DND-41 (cell line): ENCODE measurements around the gene PEX12.
A peak's percentile ranks its signal among the peaks of the same experiment; 100 is the strongest.
"Not testable (repeated sequence)": the region's sequence is repeated elsewhere in the genome, so short reads cannot be mapped to it uniquely, and the experiment has no call there.

Experiments used
- ATAC-seq: fragments of 200-7000 bp; cut with Tn5 transposase; 3 replicates; pipeline ENCODE4 v1.9.1; 2021; ENCODE audit warnings: low read depth; ENCODE audit not compliant: insufficient read depth
- DNase-seq: peaks from one replicate; pipeline ENCODE4 v3.0.0-alpha.2; 2020
- H2AFZ ChIP-seq: 2 replicates; pipeline ENCODE4 v1.6.0; 2012; ENCODE audit warnings: low read depth, low read length
- H3K27ac ChIP-seq: 2 replicates; pipeline ENCODE4 v1.5.1; 2012; ENCODE audit warnings: low read length, inconsistent platforms
- H3K27me3 ChIP-seq: fragments of 200-600 bp; sonication (generic); 2 replicates; pipeline ENCODE4 v1.6.0; 2012; ENCODE audit warnings: low read length, mild to moderate bottlenecking, inconsistent platforms; ENCODE audit not compliant: insufficient read depth, poor library complexity
- H3K36me3 ChIP-seq: 2 replicates; pipeline ENCODE4 v1.5.1; 2012; ENCODE audit warnings: low read length, inconsistent platforms; ENCODE audit not compliant: insufficient read depth
- H3K4me1 ChIP-seq: 2 replicates; pipeline ENCODE4 v1.5.1; 2012; ENCODE audit warnings: mild to moderate bottlenecking, low read length; ENCODE audit not compliant: insufficient read depth
- H3K4me2 ChIP-seq: 2 replicates; pipeline ENCODE4 v1.6.0; 2012; ENCODE audit warnings: mild to moderate bottlenecking, moderate library complexity, low read length, inconsistent platforms; ENCODE audit not compliant: insufficient read depth
- H3K4me3 ChIP-seq, 2 experiments: fragments of 200-600 bp in 1 of 2; shearing (Covaris generic) in 1 of 2; 2 replicates each; pipeline ENCODE4 v1.5.1; 2012 to 2016; ENCODE audit warnings: inconsistent platforms in 2 of 2, low read length in 2 of 2, mild to moderate bottlenecking in 2 of 2, low read depth in 1 of 2, moderate library complexity in 1 of 2
- H3K79me2 ChIP-seq: 2 replicates; pipeline ENCODE4 v1.6.0; 2012; ENCODE audit warnings: low read length, inconsistent platforms; ENCODE audit not compliant: insufficient read depth
- H3K9ac ChIP-seq: 2 replicates; pipeline ENCODE4 v1.6.0; 2012; ENCODE audit warnings: low read depth, mild to moderate bottlenecking, inconsistent platforms, low read length, moderate library complexity
- H3K9me3 ChIP-seq: 2 replicates; pipeline ENCODE4 v1.5.1; 2012; ENCODE audit warnings: low read length, moderate library complexity, mild to moderate bottlenecking, inconsistent platforms; ENCODE audit not compliant: insufficient read depth, severe bottlenecking
- H4K20me1 ChIP-seq: 2 replicates; pipeline ENCODE4 v1.6.0; 2012; ENCODE audit warnings: low read length; ENCODE audit not compliant: insufficient read depth
- CTCF ChIP-seq: IDR thresholded peaks from 2 replicates; pipeline ENCODE4 v1.5.1; 2012; ENCODE audit warnings: borderline replicate concordance, low read length, moderate library complexity, mild to moderate bottlenecking; ENCODE audit not compliant: poor library complexity, severe bottlenecking; ENCODE audit errors: extremely low read depth
- EZH2 ChIP-seq: IDR thresholded peaks from 3 replicates; pipeline ENCODE4 v1.6.1; 2012; ENCODE audit warnings: borderline replicate concordance, low read depth, mild to moderate bottlenecking, moderate library complexity, low read length, inconsistent platforms; ENCODE audit not compliant: severe bottlenecking

PEX12 gene

DNA sequence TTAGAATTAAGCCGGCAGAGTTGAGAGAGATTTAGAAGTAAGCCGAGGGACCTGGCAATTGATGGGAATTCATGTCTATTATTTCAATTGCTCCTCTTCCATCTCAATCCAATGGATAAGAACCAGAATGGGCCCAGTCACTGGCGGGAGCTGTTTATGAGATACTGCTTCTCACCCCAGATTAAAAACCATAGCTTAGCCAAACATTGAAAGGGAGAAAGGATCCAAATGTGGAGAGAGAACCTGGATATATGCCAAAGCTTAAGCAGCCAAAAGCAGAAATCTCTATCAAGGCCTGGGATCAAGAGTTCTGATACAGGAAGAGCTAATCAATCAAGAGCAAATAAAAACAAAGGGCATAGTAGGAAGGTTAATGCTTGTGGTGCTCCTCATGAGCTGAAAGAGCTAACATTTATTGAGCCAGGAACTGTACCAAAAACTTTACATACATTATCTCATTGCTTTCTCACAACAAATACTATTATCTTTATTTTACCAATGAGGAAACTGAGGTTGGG, 43.7 kb downstream of the PEX12 start:
- H3K4me3 ChIP-seq: peak overlapping the region; percentile 1 to 58; a peak in 3 of 4 replicates
- H3K27me3 ChIP-seq: no peaks in the 10 kb centered on the region
- H3K27ac ChIP-seq: peak overlapping the region; percentile 96
- H3K36me3 ChIP-seq: peaks cover 9% of the 10 kb centered on the region; the same call in 1 of the 2 replicates
- no peak overlapping the region for H2AFZ ChIP-seq
- peak overlapping the region; percentile 67 for H3K4me2 ChIP-seq
- TF ChIP-seq CTCF (no peak), EZH2 (no peak)
- H3K4me1 ChIP-seq: peaks cover 88% of the 10 kb centered on the region
- no peaks in the 10 kb centered on the region for H3K9me3 ChIP-seq
- H3K9ac ChIP-seq: peak overlapping the region; percentile 77
- ATAC-seq: no peak
- H3K79me2 ChIP-seq: peaks cover 86% of the 10 kb centered on the region
- H4K20me1 ChIP-seq: peaks cover 14% of the 10 kb centered on the region
- no peak for DNase-seq

DNA sequence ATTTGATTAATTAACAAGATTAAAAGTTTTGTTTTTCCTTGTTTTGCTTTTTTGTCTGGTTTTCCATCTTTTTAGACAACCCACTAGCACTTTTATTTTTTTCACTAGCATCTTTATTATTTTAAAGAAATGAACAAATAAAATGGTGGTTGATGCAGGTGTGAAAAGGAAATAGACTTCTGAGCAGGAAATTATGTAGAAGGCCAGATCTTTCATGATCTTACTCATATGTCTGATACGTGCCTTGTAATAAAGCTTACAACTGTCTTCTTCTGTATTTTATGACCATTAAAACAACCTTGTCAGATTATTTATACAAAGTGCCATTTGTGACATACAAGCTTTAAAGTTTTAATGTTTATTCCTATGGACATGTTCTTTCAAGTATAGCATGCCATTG, 47.2 kb downstream of the PEX12 start:
- Histone ChIP-seq H3K27me3 (no peaks in the 10 kb centered on the region), H3K36me3 (peaks cover 9% of the 10 kb centered on the region; the same call in 1 of the 2 replicates), H3K9me3 (no peaks in the 10 kb centered on the region), H4K20me1 (peaks cover 21% of the 10 kb centered on the region), H3K79me2 (peaks cover 96% of the 10 kb centered on the region), H3K4me1 (peaks cover 64% of the 10 kb centered on the region), H3K4me2 (peak overlapping the region; percentile 67; the same call in 1 of the 2 replicates), H3K4me3 (no peak overlapping the region; a peak in 1 of 4 replicates), H3K27ac (0 out of 2 replicates have a peak overlapping the region, but pooled peaks have one; percentile 35), H3K9ac (no peak overlapping the region), H2AFZ (no peak overlapping the region)
- no peak for TF ChIP-seq CTCF
- TF ChIP-seq EZH2: no peak
- DNase-seq (no peak), ATAC-seq (no peak)

- no peak overlapping the region for H3K27ac ChIP-seq
- H3K27me3 ChIP-seq: no peaks in the 10 kb centered on the region
- TF ChIP-seq EZH2 (no peak), CTCF (no peak)
These were observed 48.5 kb downstream of the PEX12 start for GRCh38 chr17:35529866-35530265.

GRCh38 chr17:35529326-35529725, 49.0 kb downstream of the PEX12 start:
- H3K27ac ChIP-seq, H3K27me3 ChIP-seq, H3K9ac ChIP-seq, H3K9me3 ChIP-seq, H2AFZ ChIP-seq, DNase-seq, ATAC-seq, H3K4me3 ChIP-seq, H3K4me2 ChIP-seq, H3K36me3 ChIP-seq: not testable (repeated sequence)
- Histone ChIP-seq H3K79me2 (peaks cover 96% of the 10 kb centered on the region), H3K4me1 (peaks cover 52% of the 10 kb centered on the region), H4K20me1 (peaks cover 23% of the 10 kb centered on the region)

More at GRCh38 chr17:35529866-35530265, 48.5 kb downstream of the PEX12 start:
- peaks cover 52% of the 10 kb centered on the region for H3K4me1 ChIP-seq
- no peak overlapping the region for H3K4me2 ChIP-seq
- peaks cover 21% of the 10 kb centered on the region for H4K20me1 ChIP-seq
- no peak overlapping the region for H3K4me3 ChIP-seq
- ATAC-seq (no peak), DNase-seq (no peak)
- H3K79me2 ChIP-seq: peaks cover 96% of the 10 kb centered on the region
- peaks cover 6% of the 10 kb centered on the region; the same call in 1 of the 2 replicates for H3K36me3 ChIP-seq
- no peaks in the 10 kb centered on the region for H3K9me3 ChIP-seq
- no peak overlapping the region for H2AFZ ChIP-seq
- no peak overlapping the region for H3K9ac ChIP-seq
